GM21423 (cell line): Measurements from ENCODE around the gene FAM170B.

ENCODE experiments used
- ATAC-seq: cut with Tn5 transposase; IDR thresholded peaks from one replicate; pipeline ENCODE4 v1.9.1; 2021; ENCODE audit warnings: mild to moderate bottlenecking, moderate library complexity; ENCODE audit not compliant: unreplicated experiment

FAM170B gene

GRCh38 chr10:49081547-49082275 lies 52.1 kb downstream of the FAM170B start:
- ATAC-seq, result no peak
